KMS-11 (cell line): Measurements from ENCODE around the gene SMTN.

Experiments used
- H2AFZ ChIP-seq: fragments of 200-600 bp; sonication (generic); 2 replicates; pipeline ENCODE4 v1.6.1; 2016; ENCODE audit warnings: antibody characterized with exemption, mixed run types, low read depth
- H3K27ac ChIP-seq: fragments of 200-600 bp; sonication (generic); 2 replicates; pipeline ENCODE4 v1.6.1; 2016; ENCODE audit warnings: mild to moderate bottlenecking, mixed run types
- H3K27me3 ChIP-seq: fragments of 200-600 bp; sonication (generic); 2 replicates; pipeline ENCODE4 v1.6.1; 2017; ENCODE audit warnings: mild to moderate bottlenecking, low read depth, mixed run types, moderate library complexity; ENCODE audit not compliant: insufficient read depth
- H3K36me3 ChIP-seq: fragments of 200-600 bp; sonication (generic); 2 replicates; pipeline ENCODE4 v1.6.1; 2017; ENCODE audit warnings: mild to moderate bottlenecking, mixed run types; ENCODE audit not compliant: insufficient read depth
- H3K4me1 ChIP-seq: fragments of 200-600 bp; sonication (generic); 2 replicates; pipeline ENCODE4 v1.6.1; 2016; ENCODE audit warnings: mild to moderate bottlenecking, low read depth, mixed run types; ENCODE audit not compliant: poor library complexity, severe bottlenecking
- H3K4me2 ChIP-seq: fragments of 200-600 bp; sonication (generic); 2 replicates; pipeline ENCODE4 v1.7.0; 2016; ENCODE audit warnings: mild to moderate bottlenecking, mixed run types
- H3K4me3 ChIP-seq: fragments of 200-600 bp; sonication (generic); IDR thresholded peaks from 2 replicates; pipeline ENCODE4 v1.6.1; 2017; ENCODE audit warnings: low read depth, low read length, mixed read lengths; ENCODE audit not compliant: insufficient read depth
- H3K79me2 ChIP-seq: fragments of 200-600 bp; sonication (generic); 2 replicates; pipeline ENCODE4 v1.6.1; 2016; ENCODE audit warnings: low read depth, mixed run types; ENCODE audit not compliant: insufficient read depth
- H3K9ac ChIP-seq: fragments of 200-600 bp; sonication (generic); 2 replicates; pipeline ENCODE4 v1.6.1; 2016; ENCODE audit warnings: mild to moderate bottlenecking, mixed run types
- H4K20me1 ChIP-seq: fragments of 200-600 bp; sonication (generic); 2 replicates; pipeline ENCODE4 v1.6.1; 2016; ENCODE audit warnings: mild to moderate bottlenecking, mixed run types; ENCODE audit not compliant: insufficient read depth
- TF ChIP-seq, protein P1 (sequence below): fragments of 200-600 bp; sonication (generic); conservative IDR thresholded peaks from 2 replicates; pipeline ENCODE4 v1.6.1; 2017; ENCODE audit warnings: low read depth, mild to moderate bottlenecking, antibody characterized with exemption, low read length, moderate library complexity, mixed read lengths

Gene SMTN

DNA sequence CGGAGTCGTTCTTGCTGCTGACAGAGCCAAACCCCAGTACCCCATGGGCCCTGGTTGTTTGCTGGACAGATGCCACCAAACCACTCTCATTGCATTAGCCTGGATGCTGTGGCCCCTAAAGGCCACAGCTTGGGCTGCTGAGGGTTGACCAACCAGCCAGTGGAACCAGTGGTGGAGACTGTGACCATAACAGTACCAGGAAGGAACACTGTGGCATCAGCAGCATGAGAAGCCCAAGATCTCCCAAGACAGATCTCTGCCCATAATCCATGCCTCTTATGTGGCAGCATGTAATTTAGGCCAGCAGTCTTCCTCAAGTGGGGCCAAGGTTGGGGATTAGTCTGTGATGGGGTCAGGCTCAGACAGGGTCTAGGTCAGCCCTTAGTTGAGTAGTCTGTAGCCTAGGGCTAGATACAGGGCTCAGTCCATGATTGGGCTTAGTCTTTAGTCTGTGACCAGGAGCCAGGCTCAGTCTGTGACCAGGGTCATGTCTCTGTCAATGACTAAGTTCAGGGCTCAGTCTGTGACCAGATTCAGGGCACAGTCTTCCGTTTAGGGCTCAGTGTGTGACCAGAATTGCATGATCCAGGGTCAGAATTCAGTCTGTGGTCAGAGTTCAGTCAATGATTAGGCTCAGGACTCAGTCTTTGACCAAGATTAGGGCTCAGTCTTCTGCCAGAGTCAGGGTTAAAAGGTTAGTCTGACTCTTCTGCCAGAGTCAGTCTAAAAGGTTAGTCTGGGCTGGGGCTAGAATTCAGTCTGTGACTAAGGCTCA is 37.1 kb downstream of the SMTN start:
- no peaks in the 10 kb centered on the region for H4K20me1 ChIP-seq
- no peak overlapping the region for H2AFZ ChIP-seq
- H3K9ac ChIP-seq, result no peak overlapping the region
- no peaks in the 10 kb centered on the region for H3K36me3 ChIP-seq
- no peak overlapping the region for H3K4me3 ChIP-seq
- no peak overlapping the region for H3K4me2 ChIP-seq
- TF ChIP-seq, protein P1, sequence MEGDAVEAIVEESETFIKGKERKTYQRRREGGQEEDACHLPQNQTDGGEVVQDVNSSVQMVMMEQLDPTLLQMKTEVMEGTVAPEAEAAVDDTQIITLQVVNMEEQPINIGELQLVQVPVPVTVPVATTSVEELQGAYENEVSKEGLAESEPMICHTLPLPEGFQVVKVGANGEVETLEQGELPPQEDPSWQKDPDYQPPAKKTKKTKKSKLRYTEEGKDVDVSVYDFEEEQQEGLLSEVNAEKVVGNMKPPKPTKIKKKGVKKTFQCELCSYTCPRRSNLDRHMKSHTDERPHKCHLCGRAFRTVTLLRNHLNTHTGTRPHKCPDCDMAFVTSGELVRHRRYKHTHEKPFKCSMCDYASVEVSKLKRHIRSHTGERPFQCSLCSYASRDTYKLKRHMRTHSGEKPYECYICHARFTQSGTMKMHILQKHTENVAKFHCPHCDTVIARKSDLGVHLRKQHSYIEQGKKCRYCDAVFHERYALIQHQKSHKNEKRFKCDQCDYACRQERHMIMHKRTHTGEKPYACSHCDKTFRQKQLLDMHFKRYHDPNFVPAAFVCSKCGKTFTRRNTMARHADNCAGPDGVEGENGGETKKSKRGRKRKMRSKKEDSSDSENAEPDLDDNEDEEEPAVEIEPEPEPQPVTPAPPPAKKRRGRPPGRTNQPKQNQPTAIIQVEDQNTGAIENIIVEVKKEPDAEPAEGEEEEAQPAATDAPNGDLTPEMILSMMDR, result no peak
- no peak overlapping the region for H3K27ac ChIP-seq
- no peaks in the 10 kb centered on the region for H3K4me1 ChIP-seq
- no peaks in the 10 kb centered on the region for H3K79me2 ChIP-seq
- H3K27me3 ChIP-seq, result no peaks in the 10 kb centered on the region

- Histone ChIP-seq H3K4me3 (no peak overlapping the region), H3K79me2 (no peaks in the 10 kb centered on the region), H3K27me3 (no peaks in the 10 kb centered on the region; the same call in 1 of the 2 replicates), H3K36me3 (no peaks in the 10 kb centered on the region), H2AFZ (no peak overlapping the region), H3K27ac (no peak overlapping the region), H3K4me2 (no peak overlapping the region), H3K4me1 (no peaks in the 10 kb centered on the region), H4K20me1 (no peaks in the 10 kb centered on the region), H3K9ac (no peak overlapping the region)
- TF ChIP-seq, protein P1, result no peak
Observed at GRCh38 chr22:31119026-31119717, 38.1 kb downstream of the SMTN start.

- H3K36me3 ChIP-seq, result no peaks in the 10 kb centered on the region
- H3K4me3 ChIP-seq, result no peak overlapping the region
- H3K27me3 ChIP-seq, result peaks cover 4% of the 10 kb centered on the region; the same call in 1 of the 2 replicates
- H3K9ac ChIP-seq, result no peak overlapping the region
- no peak overlapping the region for H3K4me2 ChIP-seq
- H3K79me2 ChIP-seq, result no peaks in the 10 kb centered on the region
- no peak overlapping the region for H3K27ac ChIP-seq
- H3K4me1 ChIP-seq, result no peaks in the 10 kb centered on the region
- no peaks in the 10 kb centered on the region for H4K20me1 ChIP-seq
- TF ChIP-seq, protein P1, result no peak
- no peak overlapping the region for H2AFZ ChIP-seq
Observed at GRCh38 chr22:31120230-31120629, 39.1 kb downstream of the SMTN start.

DNA sequence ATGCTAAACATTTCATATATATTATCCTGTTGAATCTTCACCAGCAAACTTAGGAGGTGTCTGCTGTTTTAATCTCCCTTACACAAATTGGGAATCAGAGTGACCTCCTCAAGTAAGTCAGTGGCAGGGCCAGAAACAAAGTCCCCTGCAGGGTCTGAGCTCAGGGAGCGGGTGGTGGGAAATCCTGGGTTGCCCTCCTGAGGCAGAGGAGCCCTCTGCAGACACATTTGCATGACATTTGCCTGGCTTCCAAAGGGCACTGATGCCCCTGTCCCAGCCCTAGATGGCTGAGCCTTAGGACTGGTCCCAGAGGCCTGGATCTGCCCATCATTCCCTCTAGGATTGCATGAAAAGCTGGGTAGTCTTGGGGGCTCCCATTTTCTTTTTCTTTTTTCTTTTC is 39.5 kb downstream of the SMTN start:
- H3K79me2 ChIP-seq, result no peaks in the 10 kb centered on the region
- no peaks in the 10 kb centered on the region for H4K20me1 ChIP-seq
- H3K4me3 ChIP-seq, result no peak overlapping the region
- no peak overlapping the region for H2AFZ ChIP-seq
- no peak overlapping the region for H3K9ac ChIP-seq
- peaks cover 4% of the 10 kb centered on the region; the same call in 1 of the 2 replicates for H3K27me3 ChIP-seq
- no peak overlapping the region for H3K27ac ChIP-seq
- no peak overlapping the region for H3K4me2 ChIP-seq
- no peaks in the 10 kb centered on the region for H3K36me3 ChIP-seq
- H3K4me1 ChIP-seq, result no peaks in the 10 kb centered on the region
- TF ChIP-seq, protein P1, result no peak
